Right lobe of liver (tissue), 6 donors: Measurements from ENCODE around the gene RINL. TPM values are rescaled to one million over a fixed set of nuclear protein-coding genes. Genes with fewer than 3 reads are reported as not detected.
A peak's percentile ranks its signal among the peaks of the same experiment; 100 is the strongest.

ENCODE experiments used
- ATAC-seq, 4 donors: fragments of 200-7000 bp; cut with Tn5 transposase; one replicate each; pipeline ENCODE4 v1.9.1; 2020; ENCODE audit warnings: mild to moderate bottlenecking in 4 of 4, moderate library complexity in 4 of 4
- DNase-seq, 3 donors: peaks; one replicate each; pipeline ENCODE4 v3.0.0-alpha.2; 2020
- H3K27ac ChIP-seq, 3 donors: fragments of 200-600 bp; one replicate each; pipeline ENCODE4 v1.8.0; 2022
- H3K27me3 ChIP-seq, 2 donors: fragments of 200-600 bp; one replicate each; pipeline ENCODE4 v1.8.0; 2022
- H3K36me3 ChIP-seq, 4 donors: fragments of 200-600 bp; sonication (generic) in 1 of 4; one replicate each; pipeline versions ENCODE4 v1.5.1 to v1.8.0; 2017 to 2022; ENCODE audit warnings: control low read depth in 1 of 4
- H3K4me1 ChIP-seq, 4 donors: fragments of 200-600 bp; sonication (generic) in 1 of 4; one replicate each; pipeline versions ENCODE4 v1.5.1 to v1.8.0; 2017 to 2022; ENCODE audit warnings: control low read depth in 1 of 4
- H3K4me3 ChIP-seq, 3 donors: fragments of 200-600 bp; one replicate each; pipeline ENCODE4 v1.8.0; 2022
- H3K9me3 ChIP-seq, 4 donors: fragments of 200-600 bp; sonication (generic) in 1 of 4; one replicate each; pipeline versions ENCODE4 v1.5.1 to v1.8.0; 2017 to 2022; ENCODE audit warnings: control low read depth in 1 of 4
- POLR2A ChIP-seq: fragments of 450-650 bp; IDR thresholded peaks from one replicate; pipeline ENCODE4 v1.6.1; 2017; ENCODE audit warnings: antibody characterized with exemption, mild to moderate bottlenecking
- WGBS: methylation state at CpG from one replicate; pipeline ENCODE4 v1.1.6; 2018; ENCODE audit warnings: low coverage, low lambda C conversion rate; ENCODE audit not compliant: insufficient coverage; ENCODE audit errors: missing lambda C conversion rate; 5-methylcytosine and 5-hydroxymethylcytosine counted together
- intact Hi-C, 2 donors: fragments of 100-400 bp; cut with DNase I; formaldehyde crosslinking; loops; one replicate each; pipeline versions ENCODE4 v1.11.2 to v1.14.1; 2022
- total RNA-seq, 6 experiments: library from RNA; depleted of rRNA in 2 of 6; stranded (reverse); fragments of >200 nt in 2 of 6; fragmentation: NEBNext Ultra II Directional in 3 of 6; extraction: Animal tissue kit (Norgen Biotek cat#: 25700) in 3 of 6; gene quantifications; one replicate each; pipeline versions ENCODE4 v1.1.0 to v1.2.4, GENCODE V29; 2016 to 2023
- TF ChIP-seq, protein P1 (sequence below), 4 donors: fragments of 200-600 bp in 3 of 4; fragments of 450-650 bp in 1 of 4; IDR thresholded peaks; one replicate each; pipeline versions ENCODE4 v1.5.1 to v1.8.0; 2016 to 2022; ENCODE audit warnings: antibody characterized with exemption in 4 of 4, mild to moderate bottlenecking in 2 of 4
- donor health status: DM: no; HTN: yes; CAD: no.
- donor health status: DM: no; HTN: no; CAD: no.
- donor health status: DM: no; HTN: no; CAD: no.
- donor health status: DM: no; HTN: yes; CAD: no.
- donor health status: DM: no; HTN: yes; CAD: no.

Gene RINL
- total RNA-seq, 6 experiments from 2014 or later, result 3.3 to 13.8 (median 5.5) TPM

DNA sequence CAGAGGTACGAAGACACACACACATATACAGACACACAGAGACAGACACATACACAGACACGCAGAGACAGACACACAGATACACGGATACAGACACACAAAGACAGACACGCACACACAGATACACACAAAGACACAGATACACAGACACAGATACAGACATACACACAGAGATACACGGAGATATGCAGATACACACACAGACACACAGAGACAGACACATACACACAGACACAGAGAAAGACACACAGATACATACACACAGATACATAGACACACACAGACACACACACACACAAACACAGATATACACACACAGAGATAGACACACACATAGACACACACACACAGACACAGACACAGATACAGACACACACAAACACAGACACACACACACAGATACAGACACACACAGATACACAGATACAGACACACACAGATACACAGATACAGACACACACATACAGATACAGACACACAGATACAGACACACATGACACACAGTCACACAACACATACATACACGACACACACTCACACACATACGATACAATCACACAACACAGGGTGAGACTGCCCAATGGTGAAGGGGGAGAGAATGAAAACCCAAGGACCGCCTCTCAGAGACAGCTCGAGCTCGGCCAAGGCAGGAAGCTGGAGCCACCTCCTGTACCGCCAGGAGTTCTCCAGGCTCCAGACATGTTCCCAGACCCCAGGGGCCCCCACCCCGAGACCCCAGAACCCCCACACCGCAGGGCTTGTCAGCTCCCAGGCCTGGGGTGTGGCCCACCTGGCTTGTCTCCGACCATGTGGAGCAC is 42.7 kb upstream of the RINL start:
- WGBS, result 61% methylated on average over 5 of the region's 14 CpGs
- H3K9me3 ChIP-seq, result no peaks in the 10 kb centered on the region
- intact Hi-C loops, result no loop called here
- H3K36me3 ChIP-seq, result peaks cover 0 to 17% (median 6%) of the 10 kb centered on the region in 4 donors
- no peak overlapping the region for H3K27ac ChIP-seq
- peak in 2 of 3 donors; percentile 10 to 47 for DNase-seq
- H3K27me3 ChIP-seq, result no peaks in the 10 kb centered on the region
- ATAC-seq, result no peak
- no peak for TF ChIP-seq POLR2A
- TF ChIP-seq, protein P1, sequence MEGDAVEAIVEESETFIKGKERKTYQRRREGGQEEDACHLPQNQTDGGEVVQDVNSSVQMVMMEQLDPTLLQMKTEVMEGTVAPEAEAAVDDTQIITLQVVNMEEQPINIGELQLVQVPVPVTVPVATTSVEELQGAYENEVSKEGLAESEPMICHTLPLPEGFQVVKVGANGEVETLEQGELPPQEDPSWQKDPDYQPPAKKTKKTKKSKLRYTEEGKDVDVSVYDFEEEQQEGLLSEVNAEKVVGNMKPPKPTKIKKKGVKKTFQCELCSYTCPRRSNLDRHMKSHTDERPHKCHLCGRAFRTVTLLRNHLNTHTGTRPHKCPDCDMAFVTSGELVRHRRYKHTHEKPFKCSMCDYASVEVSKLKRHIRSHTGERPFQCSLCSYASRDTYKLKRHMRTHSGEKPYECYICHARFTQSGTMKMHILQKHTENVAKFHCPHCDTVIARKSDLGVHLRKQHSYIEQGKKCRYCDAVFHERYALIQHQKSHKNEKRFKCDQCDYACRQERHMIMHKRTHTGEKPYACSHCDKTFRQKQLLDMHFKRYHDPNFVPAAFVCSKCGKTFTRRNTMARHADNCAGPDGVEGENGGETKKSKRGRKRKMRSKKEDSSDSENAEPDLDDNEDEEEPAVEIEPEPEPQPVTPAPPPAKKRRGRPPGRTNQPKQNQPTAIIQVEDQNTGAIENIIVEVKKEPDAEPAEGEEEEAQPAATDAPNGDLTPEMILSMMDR (IDR thresholded peaks at IDR 0.05), result no peak
- H3K4me3 ChIP-seq, result no peak overlapping the region
- no peaks in the 10 kb centered on the region for H3K4me1 ChIP-seq

DNA sequence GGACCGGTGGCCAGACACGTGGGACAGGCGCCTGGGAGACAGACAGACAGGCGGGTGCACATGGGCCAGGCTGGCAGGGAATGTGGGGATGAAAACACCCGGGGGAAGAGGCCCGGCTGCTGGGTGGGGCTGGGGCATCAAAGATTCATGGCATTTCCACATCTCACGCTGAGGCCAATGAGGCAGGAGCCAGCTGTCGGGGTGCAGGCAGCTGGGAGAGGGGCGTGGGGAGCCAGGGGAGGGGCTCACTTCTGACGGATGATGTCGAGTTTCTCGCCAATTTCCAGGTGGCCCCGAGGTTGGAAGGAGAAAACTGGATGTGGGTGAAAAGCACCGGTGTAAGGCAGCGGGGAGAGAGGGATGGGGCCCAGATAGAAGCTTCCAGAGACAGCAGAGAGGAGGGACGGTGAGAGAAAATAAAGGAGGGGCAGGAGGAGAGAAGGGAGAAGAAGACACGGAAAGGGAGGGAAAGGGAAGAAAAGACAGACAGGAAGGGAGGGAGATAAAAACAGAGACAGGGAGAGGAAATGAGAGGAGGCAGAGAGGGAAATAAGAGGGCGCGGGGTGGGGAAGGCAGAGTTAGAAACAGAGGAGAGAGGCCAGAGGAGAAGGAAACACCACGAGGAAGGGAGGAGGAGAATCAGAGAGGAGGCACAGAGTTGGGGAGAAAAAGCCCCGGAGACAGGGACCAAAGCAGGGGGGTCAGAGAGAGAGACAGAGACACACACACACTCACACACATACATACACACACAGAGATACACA is 41.9 kb upstream of the RINL start:
- H3K27ac ChIP-seq, result no peak overlapping the region
- H3K27me3 ChIP-seq, result no peaks in the 10 kb centered on the region
- H3K4me3 ChIP-seq, result no peak overlapping the region
- ATAC-seq (no peak), DNase-seq (peak in 2 of 3 donors; percentile 17 to 44)
- intact Hi-C loops, result no loop called here
- no peaks in the 10 kb centered on the region for H3K4me1 ChIP-seq
- no peaks in the 10 kb centered on the region for H3K9me3 ChIP-seq
- 78% methylated on average over 21 of the region's 21 CpGs for WGBS
- peaks cover 0 to 11% (median 6%) of the 10 kb centered on the region in 4 donors for H3K36me3 ChIP-seq
- TF ChIP-seq POLR2A, result no peak
- TF ChIP-seq, protein P1 (IDR thresholded peaks at IDR 0.05), result no peak

DNA sequence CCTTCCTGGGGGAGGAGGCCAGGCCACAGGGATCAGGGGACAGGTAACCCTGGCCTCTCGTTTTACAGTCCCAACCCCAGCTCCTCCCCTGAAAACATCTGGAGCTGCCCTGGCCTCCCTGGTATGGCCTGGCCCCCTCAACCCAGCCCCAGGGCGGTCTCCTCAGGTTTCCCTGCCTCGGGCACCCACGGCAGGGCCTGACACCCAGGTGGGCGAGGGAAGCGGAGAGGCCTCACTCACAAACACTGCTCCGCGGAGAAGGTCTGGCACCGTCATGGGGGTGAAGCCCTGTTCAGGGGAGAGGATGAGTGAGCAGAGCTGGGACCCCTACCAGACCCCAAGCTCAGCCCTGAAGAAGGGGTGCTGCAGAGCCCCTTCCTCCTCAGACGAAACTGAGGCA is 40.5 kb upstream of the RINL start:
- Histone ChIP-seq H3K36me3 (no peaks in the 10 kb centered on the region), H3K4me1 (no peaks in the 10 kb centered on the region), H3K27ac (no peak overlapping the region), H3K27me3 (no peaks in the 10 kb centered on the region), H3K9me3 (no peaks in the 10 kb centered on the region), H3K4me3 (no peak overlapping the region)
- WGBS, result 90% methylated on average over 6 of the region's 10 CpGs
- intact Hi-C loops, result no loop called here
- DNase-seq, result peak; percentile 16 to 39 (median 30)
- ATAC-seq, result no peak
- no peak for TF ChIP-seq POLR2A
- TF ChIP-seq, protein P1 (IDR thresholded peaks at IDR 0.05), result no peak

DNA sequence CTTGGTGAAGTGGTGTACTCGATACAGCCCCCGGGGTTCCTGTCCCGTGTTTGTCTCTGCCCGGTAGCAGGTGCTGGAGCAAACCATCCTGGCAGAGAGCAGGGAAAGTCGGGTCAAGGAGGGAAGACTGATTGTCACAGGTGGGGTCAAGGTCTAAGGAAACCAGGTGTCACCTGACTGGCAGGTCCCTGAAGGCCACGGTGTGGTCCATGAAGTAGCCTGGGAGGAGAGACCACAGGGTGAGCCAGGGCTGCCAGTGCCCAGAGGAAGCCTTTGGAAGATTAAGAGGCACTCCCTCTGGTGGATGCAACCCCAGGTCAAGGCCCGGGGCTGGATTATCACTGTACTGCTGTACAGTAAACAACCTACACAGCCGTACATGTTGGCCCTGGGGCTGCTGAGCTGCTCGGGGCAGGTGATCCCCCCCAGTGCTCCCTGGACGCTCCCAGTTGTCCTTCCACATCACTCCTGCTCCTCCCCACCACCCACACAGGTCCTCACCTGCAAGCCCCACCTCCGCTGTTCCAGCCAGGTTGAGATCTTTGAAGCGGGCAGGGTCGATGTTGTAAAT is 39.9 kb upstream of the RINL start:
- H3K27ac ChIP-seq, result no peak overlapping the region
- DNase-seq, result peak in 2 of 3 donors; percentile 24 to 50
- intact Hi-C loops, result no loop called here

More for the DNA sequence above, 39.9 kb upstream of the RINL start:
- no peaks in the 10 kb centered on the region for H3K9me3 ChIP-seq
- H3K36me3 ChIP-seq, result no peaks in the 10 kb centered on the region
- no peaks in the 10 kb centered on the region for H3K4me1 ChIP-seq
- no peak overlapping the region for H3K4me3 ChIP-seq
- ATAC-seq, result peak; percentile 34 to 56 (median 42)
- H3K27me3 ChIP-seq, result no peaks in the 10 kb centered on the region
- 69% methylated on average over 6 of the region's 13 CpGs for WGBS
- no peak for TF ChIP-seq POLR2A
- TF ChIP-seq, protein P1 (IDR thresholded peaks at IDR 0.05), result peak in 3 of 4 donors; percentile 10 to 20 (median 12)
